ENCODE measurements around the gene DTNA. TPM values are rescaled to one million over a fixed set of nuclear protein-coding genes. Genes with fewer than 3 reads are reported as not detected.
"Not testable (repeated sequence)": the region's sequence is repeated elsewhere in the genome, so short reads cannot be mapped to it uniquely, and the experiment has no call there.

DTNA gene
- total RNA-seq, 2 donors from 2014 or later: not detected

DNA sequence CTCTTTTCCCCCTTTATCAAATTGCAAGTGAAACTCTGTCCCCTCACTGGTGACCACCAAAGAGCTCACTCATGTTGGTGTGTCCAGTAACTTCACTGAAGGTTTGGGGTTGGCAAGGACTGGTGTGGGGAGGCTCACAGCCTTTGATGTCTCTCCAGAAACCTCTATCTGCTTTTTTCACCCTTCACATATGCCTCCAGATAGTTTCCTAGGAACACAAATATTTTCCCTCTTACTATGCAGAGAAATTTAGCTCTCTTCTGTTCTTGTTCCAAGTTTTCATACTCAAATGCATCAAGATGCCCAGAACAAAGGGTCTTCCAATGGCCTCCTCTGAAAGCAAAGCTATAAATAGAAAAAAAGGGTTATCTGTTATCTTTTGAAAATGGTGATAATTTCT is 20.7 kb downstream of the DTNA start:
- H3K36me3 Mint-ChIP-seq (ENCODE audit: low read depth): no peaks in the 10 kb centered on the region
- H3K27me3 Mint-ChIP-seq: peaks cover 10% of the 10 kb centered on the region
- no peak for ATAC-seq

DNA sequence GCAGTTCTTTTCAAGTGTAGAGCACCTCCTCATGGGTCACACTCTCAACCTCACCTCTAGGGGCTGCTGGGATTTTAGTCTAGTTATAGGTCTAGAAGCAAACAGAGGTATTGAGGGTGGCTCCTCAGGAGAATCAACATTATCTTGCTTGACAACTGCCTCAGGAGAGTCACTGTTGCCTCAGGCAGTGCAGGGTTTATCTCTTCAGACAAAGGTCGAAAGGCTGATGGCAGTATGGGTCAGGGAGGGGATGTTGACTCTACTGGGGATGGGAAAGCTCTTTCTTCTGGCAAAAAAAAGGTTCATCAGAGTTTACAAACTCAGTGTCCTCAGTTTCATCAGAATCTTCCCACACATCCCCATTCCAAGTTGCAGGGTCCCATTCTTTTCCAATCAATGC is 24.0 kb downstream of the DTNA start:
- ATAC-seq (no peak), DNase-seq (no peak)
- no peak overlapping the region for H3K27ac Mint-ChIP-seq
- no peaks in the 10 kb centered on the region for H3K4me1 Mint-ChIP-seq
- no peaks in the 10 kb centered on the region for H3K36me3 Mint-ChIP-seq (ENCODE audit: low read depth)
- H3K9me3 ChIP-seq (ENCODE audit: control insufficient read depth, low read length, poor library complexity, severe bottlenecking): no peaks in the 10 kb centered on the region
- H3K27me3 Mint-ChIP-seq: peaks cover 18% of the 10 kb centered on the region
- H3K4me3 Mint-ChIP-seq: no peak overlapping the region

More for the DNA sequence above, 20.7 kb downstream of the DTNA start:
- DNase-seq: no peak
- H3K9me3 ChIP-seq (ENCODE audit: control insufficient read depth, low read length, poor library complexity, severe bottlenecking): no peaks in the 10 kb centered on the region
- Mint-ChIP-seq H3K4me3 (no peak overlapping the region), H3K4me1 (no peaks in the 10 kb centered on the region), H3K27ac (no peak overlapping the region)

DNA sequence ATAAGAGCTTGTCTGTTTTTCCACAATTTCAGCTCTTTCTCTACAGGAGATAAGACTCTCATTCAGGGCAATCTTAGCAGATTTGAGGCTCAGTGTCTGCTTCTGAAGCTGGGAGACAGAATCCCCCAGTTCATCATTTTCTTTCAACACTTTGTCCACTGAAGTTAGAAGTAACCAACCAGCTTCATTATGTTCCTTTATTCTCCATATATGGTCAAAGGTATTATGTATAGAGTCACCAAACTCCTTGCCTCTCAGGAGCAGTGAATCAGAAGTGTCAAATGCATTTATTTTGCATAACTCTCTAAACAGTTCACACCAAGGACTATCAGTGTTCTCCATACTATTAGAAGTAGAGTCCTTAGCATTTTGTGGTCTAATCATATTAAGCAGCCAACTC is 24.4 kb downstream of the DTNA start:
- H3K27ac Mint-ChIP-seq; ATAC-seq; H3K36me3 Mint-ChIP-seq (ENCODE audit: low read depth); H3K4me3 Mint-ChIP-seq; H3K9me3 ChIP-seq (ENCODE audit: control insufficient read depth, low read length, poor library complexity, severe bottlenecking); DNase-seq; H3K4me1 Mint-ChIP-seq: not testable (repeated sequence)
- peaks cover 18% of the 10 kb centered on the region for H3K27me3 Mint-ChIP-seq

DNA sequence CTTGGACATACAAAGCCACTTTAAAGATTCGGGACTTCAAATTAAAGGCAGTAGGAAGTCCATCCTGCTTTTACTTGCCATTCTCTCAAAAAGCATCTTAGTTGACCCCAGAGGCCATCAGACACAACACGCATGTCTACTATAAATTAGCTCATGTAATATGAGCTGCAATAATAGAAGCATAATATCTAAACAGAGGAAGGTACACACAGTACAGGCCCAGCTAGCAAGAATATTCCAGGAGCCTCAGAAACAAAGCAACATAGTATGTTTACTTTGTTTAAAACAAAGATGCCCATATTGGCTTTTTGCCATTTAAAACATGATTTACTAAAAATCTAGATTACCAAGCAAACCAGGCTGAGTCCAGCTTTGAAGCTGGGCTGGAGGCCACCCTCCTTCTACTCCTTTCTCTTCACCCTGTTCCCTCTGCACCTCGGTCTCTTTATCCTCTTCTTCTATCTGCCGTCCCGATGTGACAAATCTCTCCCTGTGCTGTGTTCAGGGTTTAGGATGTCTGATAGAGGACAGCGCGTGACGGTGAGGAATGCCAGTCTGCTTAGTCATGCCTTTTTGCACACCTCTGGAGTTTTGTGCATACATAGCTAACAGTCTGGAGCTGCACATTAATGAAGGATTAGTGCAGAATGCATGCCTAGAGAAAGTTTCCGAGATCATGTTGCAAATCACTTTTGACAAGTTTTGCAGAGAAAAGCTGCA is 28.2 kb downstream of the DTNA start:
- Mint-ChIP-seq H3K4me1 (no peaks in the 10 kb centered on the region), H3K4me3 (no peak overlapping the region), H3K27ac (no peak overlapping the region), H3K36me3 (ENCODE audit: low read depth) (no peaks in the 10 kb centered on the region), H3K27me3 (peaks cover 7% of the 10 kb centered on the region)
- H3K9me3 ChIP-seq (ENCODE audit: control insufficient read depth, low read length, poor library complexity, severe bottlenecking): no peaks in the 10 kb centered on the region
- DNase-seq: no peak
- ATAC-seq: no peak

DNA sequence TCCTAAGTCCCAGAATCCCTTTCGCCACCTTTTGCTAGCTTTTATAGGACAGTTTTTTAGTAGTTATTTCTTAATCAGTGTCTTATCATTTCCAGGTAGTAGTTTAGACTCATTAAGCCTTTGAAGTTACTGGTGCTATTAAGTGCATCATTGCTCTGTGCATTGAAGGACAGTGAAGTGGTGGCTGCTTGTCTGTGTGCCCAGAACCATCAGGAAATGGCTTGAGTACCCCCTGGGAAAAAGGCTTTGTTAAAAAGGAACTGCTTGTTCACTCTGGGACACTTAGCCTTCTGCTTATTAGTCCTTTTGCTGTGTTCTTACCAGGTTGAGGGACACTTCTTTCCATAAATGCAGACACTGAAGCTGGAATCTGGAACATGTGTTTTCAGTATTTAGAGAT is 30.0 kb downstream of the DTNA start:
- Mint-ChIP-seq H3K36me3 (ENCODE audit: low read depth) (no peaks in the 10 kb centered on the region), H3K4me3 (no peak overlapping the region), H3K4me1 (no peaks in the 10 kb centered on the region), H3K27ac (no peak overlapping the region), H3K27me3 (peaks cover 7% of the 10 kb centered on the region)
- ATAC-seq (no peak), DNase-seq (no peak)
- no peaks in the 10 kb centered on the region for H3K9me3 ChIP-seq (ENCODE audit: control insufficient read depth, low read length, poor library complexity, severe bottlenecking)

DNA sequence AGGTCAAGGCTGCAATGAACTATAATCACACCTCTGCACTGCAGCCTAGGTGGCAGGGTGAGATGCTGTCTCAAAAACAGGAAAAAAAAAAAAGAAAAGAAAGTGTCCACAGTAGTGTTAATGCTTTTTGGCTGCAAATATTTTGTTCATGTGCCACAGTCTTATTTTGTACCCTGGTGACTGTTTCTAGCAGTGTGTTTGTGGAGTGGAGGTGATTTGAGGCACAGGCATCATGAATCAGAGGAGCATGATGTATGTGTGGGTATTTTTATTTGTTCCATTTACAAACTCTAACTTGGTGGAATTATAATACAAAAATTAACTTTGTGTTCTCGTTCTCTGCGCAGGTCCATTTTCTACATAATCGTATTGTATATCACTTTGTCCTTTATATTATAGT is 30.6 kb downstream of the DTNA start:
- no peak for DNase-seq
- Mint-ChIP-seq H3K4me1 (no peaks in the 10 kb centered on the region), H3K27me3 (peaks cover 12% of the 10 kb centered on the region), H3K36me3 (ENCODE audit: low read depth) (no peaks in the 10 kb centered on the region), H3K27ac (no peak overlapping the region), H3K4me3 (no peak overlapping the region)
- no peak for ATAC-seq
- H3K9me3 ChIP-seq (ENCODE audit: control insufficient read depth, low read length, poor library complexity, severe bottlenecking): no peaks in the 10 kb centered on the region

DNA sequence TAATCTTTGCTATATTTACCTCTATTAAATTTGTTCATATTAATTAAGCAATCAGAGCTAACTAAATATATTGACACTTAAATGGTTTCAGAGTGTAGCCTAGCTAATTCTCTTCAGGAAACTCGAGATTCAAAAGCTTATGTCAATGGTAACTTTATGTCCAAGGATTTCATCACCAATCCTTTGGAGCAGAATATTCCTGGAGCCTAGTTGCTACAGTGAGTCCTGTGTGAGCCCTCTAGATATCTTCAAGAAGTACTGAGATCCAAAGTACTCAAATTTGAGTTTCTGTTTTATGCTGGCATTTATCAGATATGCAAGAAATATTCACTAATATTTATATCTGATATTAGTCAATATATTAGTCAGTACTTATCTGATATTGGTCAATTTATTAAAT is 31.3 kb downstream of the DTNA start:
- Mint-ChIP-seq H3K36me3 (ENCODE audit: low read depth) (no peaks in the 10 kb centered on the region), H3K4me3 (no peak overlapping the region), H3K4me1 (no peaks in the 10 kb centered on the region), H3K27me3 (peaks cover 12% of the 10 kb centered on the region), H3K27ac (no peak overlapping the region)
- ATAC-seq: no peak
- H3K9me3 ChIP-seq (ENCODE audit: control insufficient read depth, low read length, poor library complexity, severe bottlenecking): no peaks in the 10 kb centered on the region
- DNase-seq: no peak

DNA sequence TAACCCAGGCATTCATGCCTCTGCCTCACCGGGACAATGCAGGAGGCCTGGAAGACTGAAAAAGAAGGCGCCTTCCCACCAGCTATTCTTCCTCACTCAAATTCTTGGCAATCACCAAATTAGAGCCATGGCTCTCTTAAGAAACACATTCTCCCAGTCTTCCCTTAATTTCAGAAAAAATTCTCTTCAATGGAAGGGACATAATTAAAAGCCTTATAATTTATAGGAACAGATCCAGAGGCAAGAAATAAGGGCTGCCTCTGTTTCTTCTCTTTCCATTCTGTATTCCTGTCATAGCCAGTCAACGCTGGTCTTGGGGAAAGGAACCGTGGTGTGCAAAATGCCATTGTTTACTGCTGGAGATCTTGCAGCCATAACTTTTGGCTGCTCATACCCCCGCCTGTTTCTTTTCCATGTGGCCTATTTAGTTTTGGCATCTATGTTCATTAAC is 32.8 kb downstream of the DTNA start:
- no peaks in the 10 kb centered on the region for H3K9me3 ChIP-seq (ENCODE audit: control insufficient read depth, low read length, poor library complexity, severe bottlenecking)
- Mint-ChIP-seq H3K36me3 (ENCODE audit: low read depth) (no peaks in the 10 kb centered on the region), H3K4me3 (no peak overlapping the region), H3K27me3 (peaks cover 6% of the 10 kb centered on the region), H3K27ac (no peak overlapping the region), H3K4me1 (no peaks in the 10 kb centered on the region)
- DNase-seq (no peak), ATAC-seq (no peak)

DNA sequence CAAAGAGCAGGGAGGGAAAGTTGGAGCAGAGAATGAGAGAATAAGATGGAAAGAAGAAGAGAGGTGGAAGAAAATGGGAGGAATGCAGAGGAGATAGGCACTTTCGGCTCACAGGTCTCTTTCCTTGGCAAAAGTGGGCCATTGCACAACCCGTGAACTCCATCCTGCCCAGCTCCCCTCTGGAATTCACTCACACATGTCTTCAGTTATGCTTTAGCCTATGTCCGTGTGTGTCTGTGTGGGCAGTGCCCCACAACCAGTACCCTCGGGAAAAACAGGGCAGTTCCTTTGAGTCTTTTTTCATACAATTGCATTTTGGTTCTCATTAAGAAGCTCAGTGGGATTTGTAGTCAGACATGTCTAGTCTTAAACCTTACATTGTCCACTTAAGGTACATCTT is 34.5 kb downstream of the DTNA start:
- Mint-ChIP-seq H3K4me3 (no peak overlapping the region), H3K36me3 (ENCODE audit: low read depth) (no peaks in the 10 kb centered on the region), H3K27ac (no peak overlapping the region), H3K27me3 (peaks cover 5% of the 10 kb centered on the region), H3K4me1 (no peaks in the 10 kb centered on the region)
- H3K9me3 ChIP-seq (ENCODE audit: control insufficient read depth, low read length, poor library complexity, severe bottlenecking): no peaks in the 10 kb centered on the region
- ATAC-seq (no peak), DNase-seq (no peak)

DNA sequence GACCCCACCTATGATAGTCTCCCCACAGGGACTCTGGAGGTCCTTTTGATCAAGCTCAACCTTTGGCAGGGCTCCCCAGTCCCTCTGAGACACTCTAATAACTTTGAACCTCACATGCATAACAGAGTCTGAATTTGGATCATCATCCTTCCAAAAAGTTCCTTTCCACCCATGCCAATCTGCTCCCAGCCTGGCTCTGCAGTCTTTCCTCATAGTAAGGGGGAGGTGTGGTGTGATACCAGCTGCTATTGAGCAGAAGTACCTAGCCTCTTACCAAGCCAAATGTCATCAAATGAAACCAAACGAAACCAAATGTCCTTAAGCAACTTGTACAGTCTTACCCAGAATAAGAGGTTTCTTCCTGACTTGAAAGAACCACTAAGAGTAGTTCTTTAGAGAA is 36.5 kb downstream of the DTNA start:
- no peak overlapping the region for H3K27ac Mint-ChIP-seq
- H3K4me3 Mint-ChIP-seq: no peak overlapping the region
- H3K36me3 Mint-ChIP-seq (ENCODE audit: low read depth): no peaks in the 10 kb centered on the region
- ATAC-seq: no peak
- no peaks in the 10 kb centered on the region for H3K4me1 Mint-ChIP-seq
- DNase-seq: no peak
- no peaks in the 10 kb centered on the region for H3K9me3 ChIP-seq (ENCODE audit: control insufficient read depth, low read length, poor library complexity, severe bottlenecking)
- peaks cover 5% of the 10 kb centered on the region for H3K27me3 Mint-ChIP-seq

DNA sequence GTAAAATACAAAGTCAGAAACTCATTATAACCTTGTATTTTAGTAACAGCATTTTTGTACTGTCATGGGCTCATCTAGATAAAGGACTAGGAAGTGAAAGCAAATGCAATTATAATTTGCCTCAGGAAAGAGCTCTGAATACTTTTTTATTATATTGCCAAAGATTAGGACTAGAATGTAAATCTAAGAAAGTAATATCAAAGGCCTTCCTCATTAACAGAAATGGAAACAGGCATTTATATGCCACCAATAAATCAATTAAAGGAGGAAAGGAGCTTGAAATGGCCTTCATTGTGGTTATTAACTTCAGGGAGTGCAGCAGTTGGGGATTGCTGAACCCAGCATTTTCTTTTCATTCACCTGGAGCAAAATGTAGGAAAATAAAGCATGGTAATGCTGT is 39.6 kb downstream of the DTNA start:
- H3K9me3 ChIP-seq (ENCODE audit: control insufficient read depth, low read length, poor library complexity, severe bottlenecking): no peaks in the 10 kb centered on the region
- Mint-ChIP-seq H3K27ac (no peak overlapping the region), H3K27me3 (peaks cover 13% of the 10 kb centered on the region), H3K36me3 (ENCODE audit: low read depth) (no peaks in the 10 kb centered on the region), H3K4me1 (no peaks in the 10 kb centered on the region), H3K4me3 (no peak overlapping the region)
- no peak for ATAC-seq
- DNase-seq: no peak

DNA sequence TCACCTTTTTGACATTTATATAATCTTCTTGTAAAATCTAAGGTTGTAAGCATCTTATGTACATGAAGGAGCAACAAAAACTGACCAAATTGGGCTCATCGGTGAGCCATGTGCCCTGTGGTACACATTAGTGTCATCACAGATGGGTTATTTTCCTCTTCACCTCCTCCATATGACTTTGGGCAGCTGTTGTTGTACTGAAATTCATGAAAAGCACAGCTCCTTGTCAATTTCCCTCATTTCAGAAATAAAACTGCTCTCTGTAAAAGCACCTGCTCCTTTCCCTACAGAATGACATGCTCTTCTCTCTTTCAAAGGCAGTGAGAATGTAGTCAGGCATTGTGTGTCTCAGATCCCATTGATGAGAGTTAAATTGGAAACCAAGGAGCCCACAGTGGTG is 42.0 kb downstream of the DTNA start:
- Mint-ChIP-seq H3K27me3 (peaks cover 13% of the 10 kb centered on the region), H3K36me3 (ENCODE audit: low read depth) (no peaks in the 10 kb centered on the region), H3K4me1 (no peaks in the 10 kb centered on the region), H3K4me3 (no peak overlapping the region), H3K27ac (no peak overlapping the region)
- H3K9me3 ChIP-seq (ENCODE audit: control insufficient read depth, low read length, poor library complexity, severe bottlenecking): no peaks in the 10 kb centered on the region
- DNase-seq (no peak), ATAC-seq (no peak)

DNA sequence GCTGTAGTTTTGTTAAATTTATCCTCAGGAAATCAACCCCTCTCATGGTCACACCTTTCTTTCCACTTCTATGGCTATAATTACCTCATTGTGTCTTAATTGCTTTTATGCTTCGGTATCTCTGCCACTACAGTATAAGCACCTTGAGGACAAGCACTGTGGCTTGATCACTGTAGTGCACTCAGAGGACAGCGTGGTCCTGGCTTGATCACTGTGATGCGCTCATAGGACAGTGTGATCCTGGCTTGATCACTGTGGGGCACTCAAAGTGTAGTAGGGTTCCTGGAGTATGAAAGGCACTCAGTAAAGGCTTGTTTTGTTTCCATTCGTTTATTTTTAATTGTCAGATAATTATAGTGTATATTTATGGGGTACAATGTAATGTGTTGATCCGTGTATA is 44.2 kb downstream of the DTNA start:
- ATAC-seq: no peak
- DNase-seq: no peak
- Mint-ChIP-seq H3K4me3 (no peak overlapping the region), H3K4me1 (no peaks in the 10 kb centered on the region), H3K36me3 (ENCODE audit: low read depth) (no peaks in the 10 kb centered on the region), H3K27ac (no peak overlapping the region), H3K27me3 (peaks cover 13% of the 10 kb centered on the region)
- no peaks in the 10 kb centered on the region for H3K9me3 ChIP-seq (ENCODE audit: control insufficient read depth, low read length, poor library complexity, severe bottlenecking)

DNA sequence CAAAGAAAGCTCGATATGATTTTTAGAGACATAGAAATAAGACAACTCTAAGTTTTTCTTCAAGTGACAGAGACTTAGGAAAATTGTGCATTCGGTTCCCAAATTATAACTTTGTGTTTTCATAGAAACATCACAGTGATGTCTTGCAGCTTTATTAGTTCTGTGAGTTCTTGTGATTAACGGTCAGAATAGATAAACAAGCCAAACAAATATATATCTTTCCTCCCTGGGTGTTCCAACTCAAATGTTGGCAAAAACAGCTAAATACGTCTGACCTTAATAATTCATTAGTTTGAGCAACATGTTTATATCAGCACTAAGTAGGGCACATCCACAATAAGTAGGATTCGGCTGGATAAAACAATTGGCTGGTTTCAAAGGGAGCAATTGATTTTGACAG is 47.6 kb downstream of the DTNA start:
- Mint-ChIP-seq H3K4me1 (no peaks in the 10 kb centered on the region), H3K4me3 (no peak overlapping the region), H3K36me3 (ENCODE audit: low read depth) (no peaks in the 10 kb centered on the region), H3K27me3 (peaks cover 18% of the 10 kb centered on the region), H3K27ac (no peak overlapping the region)
- DNase-seq (no peak), ATAC-seq (no peak)
- no peaks in the 10 kb centered on the region for H3K9me3 ChIP-seq (ENCODE audit: control insufficient read depth, low read length, poor library complexity, severe bottlenecking)
